ENCODE results near the gene TBRG4.

Gene TBRG4

DNA sequence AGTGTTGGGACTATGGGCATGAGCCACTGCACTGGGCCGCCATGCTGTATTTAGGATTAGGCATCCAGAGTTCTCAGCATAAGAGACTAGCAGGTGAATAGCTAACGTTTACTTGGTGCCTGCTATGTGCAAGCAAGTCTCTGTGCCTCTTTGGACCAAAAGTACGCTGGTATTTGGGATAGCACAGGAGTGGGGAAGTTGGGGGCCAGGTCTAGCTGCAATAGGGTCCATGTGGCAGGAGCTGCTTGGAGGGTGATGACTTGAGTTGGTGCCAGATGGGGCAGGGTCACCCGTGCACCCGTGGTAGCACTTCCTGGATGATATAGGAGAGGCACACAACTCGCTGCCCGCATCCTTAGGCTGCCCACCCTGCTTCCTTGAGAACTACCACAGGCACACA is 45.1 kb downstream of the TBRG4 start:
- Histone ChIP-seq H3K27ac (no peak overlapping the region), H3K4me3 (no peak overlapping the region), H3K27me3 (no peaks in the 10 kb centered on the region), H3K36me3 (peaks cover 19 to 75% (median 58%) of the 10 kb centered on the region in 3 donors), H3K9me3 (no peaks in the 10 kb centered on the region), H3K4me1 (no peaks in the 10 kb centered on the region)
- TF ChIP-seq, protein P1, sequence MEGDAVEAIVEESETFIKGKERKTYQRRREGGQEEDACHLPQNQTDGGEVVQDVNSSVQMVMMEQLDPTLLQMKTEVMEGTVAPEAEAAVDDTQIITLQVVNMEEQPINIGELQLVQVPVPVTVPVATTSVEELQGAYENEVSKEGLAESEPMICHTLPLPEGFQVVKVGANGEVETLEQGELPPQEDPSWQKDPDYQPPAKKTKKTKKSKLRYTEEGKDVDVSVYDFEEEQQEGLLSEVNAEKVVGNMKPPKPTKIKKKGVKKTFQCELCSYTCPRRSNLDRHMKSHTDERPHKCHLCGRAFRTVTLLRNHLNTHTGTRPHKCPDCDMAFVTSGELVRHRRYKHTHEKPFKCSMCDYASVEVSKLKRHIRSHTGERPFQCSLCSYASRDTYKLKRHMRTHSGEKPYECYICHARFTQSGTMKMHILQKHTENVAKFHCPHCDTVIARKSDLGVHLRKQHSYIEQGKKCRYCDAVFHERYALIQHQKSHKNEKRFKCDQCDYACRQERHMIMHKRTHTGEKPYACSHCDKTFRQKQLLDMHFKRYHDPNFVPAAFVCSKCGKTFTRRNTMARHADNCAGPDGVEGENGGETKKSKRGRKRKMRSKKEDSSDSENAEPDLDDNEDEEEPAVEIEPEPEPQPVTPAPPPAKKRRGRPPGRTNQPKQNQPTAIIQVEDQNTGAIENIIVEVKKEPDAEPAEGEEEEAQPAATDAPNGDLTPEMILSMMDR (IDR thresholded peaks at IDR 0.05), result no peak
- intact Hi-C loops (cut with DNase I; ENCODE audit: low total_unique reads), result no loop called here
- DNase-seq, result peak in 1 of 2 donors; percentile 20

GRCh38 chr7:45065031-45065995 is 46.2 kb downstream of the TBRG4 start:
- Histone ChIP-seq H3K4me1 (no peaks in the 10 kb centered on the region), H3K36me3 (peaks cover 16 to 64% (median 52%) of the 10 kb centered on the region in 3 donors), H3K27me3 (no peaks in the 10 kb centered on the region), H3K27ac (no peak overlapping the region), H3K9me3 (no peaks in the 10 kb centered on the region), H3K4me3 (no peak overlapping the region)
- TF ChIP-seq, protein P1 (IDR thresholded peaks at IDR 0.05), result no peak
- DNase-seq, result peak in 1 of 2 donors; percentile 51
- intact Hi-C loops (cut with DNase I; ENCODE audit: low total_unique reads), result no loop called here

GRCh38 chr7:45064047-45064725 is 47.3 kb downstream of the TBRG4 start:
- peak in 1 of 2 donors; percentile 25 for DNase-seq
- Histone ChIP-seq H3K36me3 (peaks cover 6 to 53% (median 41%) of the 10 kb centered on the region in 3 donors), H3K4me1 (no peaks in the 10 kb centered on the region), H3K4me3 (no peak overlapping the region), H3K27ac (no peak overlapping the region), H3K27me3 (no peaks in the 10 kb centered on the region), H3K9me3 (no peaks in the 10 kb centered on the region)
- TF ChIP-seq, protein P1 (IDR thresholded peaks at IDR 0.05), result no peak
- intact Hi-C loops (cut with DNase I; ENCODE audit: low total_unique reads), result no loop called here

DNA sequence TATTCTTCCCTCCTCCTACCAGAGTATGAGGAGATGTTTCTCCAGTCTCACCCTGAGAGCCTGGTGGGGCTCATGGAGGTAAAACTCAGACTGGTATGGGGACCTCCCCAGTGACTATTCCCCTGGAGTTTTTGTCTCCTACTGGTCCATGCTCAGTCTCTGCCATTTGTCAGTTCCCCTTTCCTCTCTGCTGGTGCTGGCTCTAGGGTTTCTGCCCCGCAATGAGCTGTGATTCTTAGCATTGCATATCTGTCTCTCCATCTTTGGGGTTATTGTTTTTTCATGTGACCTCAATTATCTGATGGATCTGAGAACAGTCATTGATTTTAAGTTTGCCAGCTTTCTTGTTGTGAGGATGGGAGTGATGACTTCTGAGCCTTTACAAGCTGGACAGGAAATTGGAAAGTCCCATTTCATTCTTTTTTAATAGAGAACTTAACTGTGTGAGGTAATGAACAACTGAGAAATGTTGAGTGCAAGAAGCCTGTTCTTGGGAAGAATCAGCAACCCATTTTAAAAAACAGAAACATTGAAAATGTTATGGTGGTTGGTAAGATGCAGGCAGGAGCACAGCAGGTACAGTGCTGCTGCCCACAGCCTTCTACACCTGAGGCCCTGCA is 49.6 kb downstream of the TBRG4 start:
- H3K27me3 ChIP-seq, result no peaks in the 10 kb centered on the region
- peaks cover 0 to 33% (median 23%) of the 10 kb centered on the region in 3 donors for H3K36me3 ChIP-seq
- peak in 1 of 2 donors; percentile 15 for DNase-seq
- intact Hi-C loops (cut with DNase I; ENCODE audit: low total_unique reads), result no loop called here
- no peak overlapping the region for H3K4me3 ChIP-seq
- H3K27ac ChIP-seq, result no peak overlapping the region
- TF ChIP-seq, protein P1 (IDR thresholded peaks at IDR 0.05), result no peak
- H3K9me3 ChIP-seq, result no peaks in the 10 kb centered on the region
- no peaks in the 10 kb centered on the region for H3K4me1 ChIP-seq

DNA sequence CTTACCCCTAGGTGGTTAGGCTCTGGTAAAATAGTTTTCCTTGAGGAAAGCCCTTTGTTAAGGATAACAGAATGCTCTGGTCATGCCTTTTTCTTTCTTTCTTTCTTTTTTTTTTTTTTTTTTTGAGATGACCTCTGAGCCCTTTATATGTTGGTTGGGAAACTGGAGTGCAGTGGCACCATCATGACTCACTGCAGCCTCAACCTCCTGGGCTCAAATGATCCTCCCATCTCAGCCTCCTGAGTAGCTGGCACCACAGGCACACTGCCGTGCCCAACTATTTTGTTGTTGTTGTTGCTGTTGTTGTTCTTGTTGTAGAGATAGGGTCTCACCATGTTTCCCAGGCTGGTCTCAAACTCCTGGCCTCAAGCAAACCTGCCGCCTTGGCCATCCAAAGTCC is 50.1 kb downstream of the TBRG4 start:
- DNase-seq, result no peak
- H3K27me3 ChIP-seq, result no peaks in the 10 kb centered on the region
- no peak overlapping the region for H3K4me3 ChIP-seq
- TF ChIP-seq, protein P1 (IDR thresholded peaks at IDR 0.05), result no peak
- peaks cover 0 to 28% (median 23%) of the 10 kb centered on the region in 3 donors for H3K36me3 ChIP-seq
- no peaks in the 10 kb centered on the region for H3K4me1 ChIP-seq
- no peaks in the 10 kb centered on the region for H3K9me3 ChIP-seq
- intact Hi-C loops (cut with DNase I; ENCODE audit: low total_unique reads), result no loop called here
- H3K27ac ChIP-seq, result no peak overlapping the region
